Cerebellar cortex (tissue), 1 donor: ENCODE results near the gene VWA7.

Experiments
- DNase-seq: peaks from one replicate; pipeline ENCODE4 v3.0.0-alpha.2; 2015; ENCODE audit warnings: low spot score

The VWA7 gene

GRCh38 chr6:31729979-31730630 lies 47.0 kb downstream of the VWA7 start:
- peak; percentile 79 for DNase-seq

DNA sequence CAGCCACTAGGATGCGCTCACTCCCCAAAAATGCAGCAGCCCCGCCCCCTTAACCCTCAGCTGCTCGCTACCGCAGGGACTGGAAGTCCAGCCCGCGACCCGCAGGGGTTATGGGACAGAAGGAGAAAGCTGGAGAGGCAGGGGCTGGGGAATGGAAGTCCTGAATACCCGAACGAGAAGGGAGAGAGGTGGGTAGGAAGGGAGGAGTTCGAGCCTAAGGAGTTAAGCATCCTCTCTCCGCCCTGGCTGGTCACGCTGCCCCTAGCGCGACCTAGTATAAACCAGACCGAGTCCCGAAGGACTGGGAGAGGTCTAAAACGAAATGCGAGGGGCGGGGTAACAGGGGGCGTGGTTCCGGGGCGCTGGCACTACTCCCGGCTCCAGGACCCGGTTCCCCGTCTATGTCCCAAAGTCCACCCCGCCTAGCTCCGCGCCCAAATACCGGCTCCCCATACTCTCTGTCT lies 47.6 kb downstream of the VWA7 start:
- DNase-seq: peak; percentile 81

GRCh38 chr6:31728767-31729514 lies 48.2 kb downstream of the VWA7 start, which contains the start of gene DDAH2:
DDAH2 (minus strand) TSS chr6:31729299; CDS start chr6:31729161, 138 bp downstream.
- DNase-seq: no peak

DNA sequence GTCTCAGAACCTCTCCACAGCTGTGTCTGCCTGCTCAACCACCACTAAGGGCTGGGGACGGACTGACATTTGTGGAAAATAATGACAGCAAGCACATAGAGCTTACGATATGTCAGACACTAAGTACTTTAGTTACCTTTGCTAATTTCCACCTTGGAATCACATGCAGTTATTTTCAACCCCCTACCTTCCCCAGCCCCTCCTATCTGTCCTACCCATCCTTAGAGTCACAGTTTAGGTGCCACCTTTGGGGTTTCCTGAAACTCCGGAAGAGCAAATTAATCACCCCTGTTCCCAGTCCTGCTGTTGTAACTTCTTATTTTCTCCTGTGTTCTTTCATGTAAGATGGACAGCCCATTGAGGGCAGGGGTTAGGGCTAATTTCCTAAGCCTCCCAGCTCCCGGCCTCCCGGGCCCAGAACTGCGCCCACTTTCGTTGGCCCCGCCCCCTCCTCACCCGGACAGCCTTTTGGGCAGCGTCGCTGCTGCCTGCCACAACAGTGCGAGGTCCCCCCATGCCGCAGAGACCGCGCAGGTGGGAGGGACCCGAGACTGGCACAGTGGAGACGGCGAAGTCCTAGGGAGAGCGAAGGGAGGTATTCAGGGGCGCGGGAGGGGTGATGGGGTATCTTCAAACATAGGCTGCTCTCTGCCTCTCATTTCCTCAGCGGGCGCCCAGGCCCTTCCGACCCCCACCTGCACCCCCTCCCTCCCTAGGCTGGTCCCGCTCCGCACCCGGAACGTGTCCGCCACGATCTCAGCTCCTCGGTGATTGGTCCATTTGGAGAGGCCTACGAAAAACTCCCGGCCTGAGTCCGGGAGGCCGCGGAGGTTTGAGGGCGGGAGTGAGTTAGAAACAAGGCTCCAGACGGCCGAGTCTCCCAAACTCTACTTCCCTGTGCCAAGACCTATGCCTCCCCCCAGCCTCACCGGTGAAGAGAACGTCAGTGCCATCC lies 49.1 kb downstream of the VWA7 start:
- DNase-seq: no peak

DNA sequence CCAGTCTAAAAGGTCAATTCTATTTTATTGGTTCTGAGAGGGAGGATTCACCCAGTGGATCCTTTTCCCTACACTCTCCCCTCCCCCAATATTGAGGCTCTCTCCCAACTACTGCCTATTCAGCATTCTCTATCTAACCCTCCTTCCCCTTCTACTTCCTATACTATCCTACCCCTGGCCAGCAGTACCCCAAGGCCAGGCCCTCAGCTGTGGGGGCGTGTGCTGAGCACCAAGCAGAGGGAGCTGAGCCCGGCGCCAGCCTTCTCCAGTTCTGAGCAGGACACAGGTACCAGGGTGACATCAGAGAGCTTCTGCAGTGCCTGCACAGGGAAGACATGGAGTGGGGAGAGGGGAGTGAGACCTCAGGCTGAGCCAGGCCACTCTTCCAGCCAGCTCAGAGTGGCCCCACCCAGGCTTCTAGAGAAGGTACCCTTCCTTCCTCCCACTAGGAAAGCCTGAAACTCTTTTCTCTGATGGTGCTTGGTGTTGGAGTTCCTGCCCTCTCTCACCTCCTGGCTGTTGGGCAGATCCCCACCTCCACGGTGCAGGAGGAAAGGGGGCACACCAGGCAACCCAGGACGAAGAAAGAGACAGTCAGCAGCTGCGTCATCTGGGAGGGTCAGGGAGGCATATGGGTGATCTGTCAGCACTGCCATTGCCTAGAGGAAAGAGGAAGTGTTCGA lies 50.0 kb downstream of the VWA7 start:
- no peak for DNase-seq

DNA sequence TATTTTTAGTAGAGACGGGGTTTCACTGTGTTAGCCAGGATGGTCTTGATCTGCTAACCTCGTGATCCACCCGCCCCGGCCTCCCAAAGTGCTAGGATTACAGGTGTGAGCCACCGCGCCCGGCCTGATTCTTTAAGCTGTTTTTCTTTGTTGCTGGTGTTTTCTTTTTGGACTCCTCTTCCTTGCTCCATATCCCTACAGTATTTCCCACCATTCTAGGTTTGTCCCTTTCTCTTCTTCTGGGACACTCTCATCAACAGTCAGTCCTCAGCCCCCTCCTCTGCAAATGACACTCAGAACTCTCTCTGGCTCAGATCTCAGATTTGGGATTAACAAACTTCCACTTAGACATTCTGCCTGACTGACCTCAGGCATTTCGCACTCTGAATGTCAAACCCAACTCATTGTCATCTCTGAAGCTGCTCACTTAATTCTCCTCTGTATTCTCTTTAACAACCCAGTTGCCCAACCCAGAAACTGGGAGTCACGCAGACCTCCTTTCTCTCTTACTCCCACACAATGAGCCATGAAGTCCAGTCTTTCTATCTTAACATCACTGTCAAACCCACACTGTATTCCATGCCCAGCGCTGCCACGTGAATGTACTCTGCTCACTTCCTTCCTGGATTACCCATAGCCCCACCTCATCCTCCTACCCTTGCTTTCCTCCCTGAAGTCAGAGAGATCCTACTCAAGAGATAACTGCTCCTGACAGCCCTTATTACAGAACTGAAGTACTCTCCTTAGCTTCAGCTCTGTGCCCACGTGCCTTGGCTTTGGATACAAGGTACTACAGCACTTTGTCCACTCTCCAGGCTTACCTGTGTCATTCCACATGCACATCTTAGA lies 51.4 kb downstream of the VWA7 start:
- no peak for DNase-seq

- DNase-seq: no peak
Observed at GRCh38 chr6:31723980-31724691, 53.0 kb downstream of the VWA7 start.

DNA sequence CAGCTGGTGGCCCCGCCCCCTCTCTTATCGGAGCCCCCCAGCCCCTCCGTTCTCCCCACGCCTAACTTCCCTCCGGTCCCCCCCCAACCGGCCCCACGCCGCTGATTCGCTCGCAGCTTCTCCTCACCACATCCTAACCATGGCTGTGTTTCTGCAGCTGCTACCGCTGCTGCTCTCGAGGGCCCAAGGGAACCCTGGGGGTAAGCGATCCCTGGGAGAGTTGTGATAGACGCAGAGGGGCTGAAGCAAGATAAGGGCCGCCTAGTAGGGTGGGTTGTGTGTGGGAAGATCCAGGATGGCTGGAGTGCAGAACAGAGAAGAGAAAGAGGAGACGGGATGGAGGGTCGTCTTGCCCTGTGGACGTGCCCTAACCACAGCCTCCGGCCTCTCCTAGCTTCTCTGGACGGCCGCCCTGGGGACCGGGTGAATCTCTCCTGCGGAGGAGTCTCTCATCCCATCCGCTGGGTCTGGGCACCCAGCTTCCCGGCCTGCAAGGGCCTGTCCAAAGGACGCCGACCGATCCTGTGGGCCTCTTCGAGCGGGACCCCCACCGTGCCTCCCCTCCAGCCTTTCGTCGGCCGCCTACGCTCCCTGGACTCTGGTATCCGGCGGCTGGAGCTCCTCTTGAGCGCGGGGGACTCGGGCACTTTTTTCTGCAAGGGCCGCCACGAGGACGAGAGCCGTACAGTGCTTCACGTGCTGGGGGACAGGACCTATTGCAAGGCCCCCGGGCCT lies 53.7 kb downstream of the VWA7 start, which contains the start of gene MPIG6B:
Gene MPIG6B, plus strand, starts transcription at position 129 of the 735 bp plus-strand sequence. Its CDS starts 11 bp downstream, at position 140.
- no peak for DNase-seq

GRCh38 chr6:31722173-31722572 lies 55.0 kb downstream of the VWA7 start:
- DNase-seq: no peak

DNA sequence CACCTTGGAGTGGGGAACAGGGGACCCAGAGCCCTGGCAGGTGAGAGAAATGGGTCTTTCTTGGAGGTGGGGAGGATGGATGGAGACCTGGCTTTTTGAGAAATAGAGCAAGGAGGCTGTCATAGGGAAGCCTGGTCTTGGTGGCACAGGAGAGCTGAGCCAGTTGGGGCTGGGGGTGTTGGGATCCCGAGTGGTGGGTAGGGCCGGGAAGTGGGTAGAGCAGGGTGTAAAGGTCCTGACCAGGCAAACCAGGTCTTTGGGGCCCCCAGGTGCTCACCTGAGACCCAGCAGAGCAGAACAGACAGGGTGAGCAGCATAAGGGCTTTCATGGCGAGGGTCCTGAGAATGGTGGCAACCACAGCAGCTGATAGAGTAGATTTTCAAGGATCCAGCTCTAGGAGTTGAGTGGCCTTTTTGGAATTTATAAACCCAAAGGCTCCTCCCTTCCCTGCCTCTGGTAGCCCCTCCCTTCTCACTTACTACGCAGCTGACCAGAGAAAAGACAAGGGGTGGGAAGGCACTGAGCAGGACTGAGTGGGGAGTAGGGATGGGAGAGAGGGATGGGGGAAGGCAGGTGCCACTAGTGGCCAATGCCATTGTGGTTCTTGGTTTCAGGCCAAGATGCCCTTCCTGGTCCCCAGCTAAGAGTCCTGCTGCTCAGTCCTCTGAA lies 55.6 kb downstream of the VWA7 start, which contains the start of gene LY6G6C:
Gene LY6G6C, minus strand, starts transcription at position 396 of the 670 bp plus-strand sequence. Its CDS starts 67 bp downstream, at position 329.
- no peak for DNase-seq

GRCh38 chr6:31720196-31720770 lies 56.8 kb downstream of the VWA7 start:
- DNase-seq: no peak

DNA sequence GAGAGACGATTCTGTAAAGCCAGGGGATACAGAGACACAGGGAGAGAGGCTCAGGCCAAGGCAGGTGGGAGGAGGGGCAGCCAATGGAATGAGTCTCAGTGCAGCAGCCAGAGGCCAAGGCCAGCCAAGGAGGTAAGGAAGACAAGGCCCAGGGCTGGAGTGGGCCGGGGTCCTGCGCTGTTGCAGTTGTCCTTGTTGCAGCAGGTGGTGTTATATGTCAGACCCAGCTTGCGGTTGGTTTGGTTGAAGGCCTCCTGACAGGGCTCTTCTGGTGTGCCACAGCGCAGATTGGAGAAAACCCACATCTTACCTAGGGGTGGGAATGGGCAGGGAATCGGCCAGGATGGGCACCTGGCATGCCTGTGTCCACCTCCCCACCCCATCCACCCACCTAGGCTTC lies 58.1 kb downstream of the VWA7 start:
- DNase-seq: no peak

GRCh38 chr6:31718265-31718664 lies 58.9 kb downstream of the VWA7 start:
- DNase-seq: no peak

GRCh38 chr6:31717499-31718222 lies 59.5 kb downstream of the VWA7 start:
- no peak for DNase-seq
